GM21381 (cell line): ENCODE data around the gene CTXN1.
"Not testable (repeated sequence)": the region's sequence is repeated elsewhere in the genome, so short reads cannot be mapped to it uniquely, and the experiment has no call there.

Source experiments
- ATAC-seq: cut with Tn5 transposase; IDR thresholded peaks from one replicate; pipeline ENCODE4 v1.9.1; 2021; ENCODE audit warnings: mild to moderate bottlenecking, moderate library complexity; ENCODE audit not compliant: unreplicated experiment

The CTXN1 gene

DNA sequence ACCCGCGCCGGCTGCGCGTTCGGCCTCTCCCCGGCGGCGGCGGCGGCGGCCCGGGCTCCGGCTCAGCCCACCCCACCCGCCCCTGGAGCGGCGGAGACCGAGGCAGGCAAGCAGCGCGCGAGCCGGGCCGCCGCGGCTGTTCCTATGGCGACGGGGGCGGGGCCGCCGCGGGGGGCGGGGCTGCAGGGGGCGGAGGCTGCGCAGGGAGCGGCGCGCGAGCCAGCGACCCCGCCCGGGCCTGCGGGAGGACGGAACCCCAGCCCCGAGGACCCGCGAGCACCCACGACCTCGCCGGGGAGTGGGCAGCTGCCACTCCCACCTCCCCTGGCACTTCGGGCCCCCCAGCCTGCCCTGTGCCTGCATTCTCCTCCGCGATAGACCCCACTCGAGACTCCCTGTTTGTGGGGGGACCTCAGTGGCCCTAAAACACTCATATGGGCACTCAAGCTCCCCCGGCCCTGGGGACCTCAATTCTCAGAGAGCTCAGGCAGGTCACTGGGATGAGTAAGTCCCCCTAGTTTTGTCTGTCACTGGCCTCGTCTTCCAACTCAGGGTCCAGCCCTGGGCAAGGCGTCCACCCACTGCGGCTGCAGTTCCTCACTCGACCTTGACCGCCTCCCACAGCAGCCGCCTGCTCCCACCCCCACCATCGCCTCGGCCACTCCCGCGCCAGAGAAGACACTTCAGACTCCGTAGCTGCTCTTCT is at the start of gene CTXN1:
Gene CTXN1 (minus strand): TSS at position 115 of the 706 bp plus-strand sequence. CDS start 597 bp downstream, outside the sequence.
- no peak for ATAC-seq

DNA sequence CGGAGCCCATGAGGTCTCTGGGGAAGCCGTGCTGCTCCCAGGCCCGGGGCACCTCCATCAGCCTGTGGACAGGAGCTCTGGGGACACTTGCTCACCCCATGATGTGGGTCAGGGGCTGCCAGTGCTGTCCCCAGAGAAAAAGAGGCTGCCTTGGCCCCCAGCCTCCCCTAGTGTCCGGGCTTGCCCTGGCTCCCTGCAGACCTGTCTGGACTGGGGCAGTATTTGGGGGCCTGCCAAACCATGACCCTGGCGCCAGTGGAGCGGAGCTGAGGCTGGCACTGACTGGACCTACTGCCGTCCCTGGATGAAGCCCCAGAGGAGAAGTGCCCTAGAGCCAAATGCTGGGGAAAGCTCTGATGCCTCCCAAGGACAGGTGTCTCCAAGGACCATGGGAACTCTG is 49.1 kb upstream of the CTXN1 start:
- no peak for ATAC-seq

DNA sequence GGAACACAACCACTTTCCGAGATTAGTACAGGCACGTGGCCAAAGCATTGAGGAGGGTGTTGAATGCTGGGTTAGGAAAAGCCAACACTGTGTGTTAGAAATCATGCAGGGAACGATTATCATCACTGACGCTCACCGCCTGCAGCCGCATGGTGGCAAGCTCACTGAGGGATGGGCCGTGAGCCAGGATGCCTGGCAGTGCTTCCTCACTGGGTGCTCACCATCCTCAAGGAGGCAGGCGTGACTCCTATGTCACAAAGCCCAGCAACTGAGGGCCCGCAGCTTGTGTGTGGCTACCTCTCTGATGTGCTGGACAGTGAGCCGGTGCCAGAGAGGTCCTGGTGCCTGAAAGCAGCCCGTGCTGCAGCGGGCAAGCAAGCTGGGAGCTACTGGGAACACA is 47.9 kb upstream of the CTXN1 start:
- no peak for ATAC-seq

DNA sequence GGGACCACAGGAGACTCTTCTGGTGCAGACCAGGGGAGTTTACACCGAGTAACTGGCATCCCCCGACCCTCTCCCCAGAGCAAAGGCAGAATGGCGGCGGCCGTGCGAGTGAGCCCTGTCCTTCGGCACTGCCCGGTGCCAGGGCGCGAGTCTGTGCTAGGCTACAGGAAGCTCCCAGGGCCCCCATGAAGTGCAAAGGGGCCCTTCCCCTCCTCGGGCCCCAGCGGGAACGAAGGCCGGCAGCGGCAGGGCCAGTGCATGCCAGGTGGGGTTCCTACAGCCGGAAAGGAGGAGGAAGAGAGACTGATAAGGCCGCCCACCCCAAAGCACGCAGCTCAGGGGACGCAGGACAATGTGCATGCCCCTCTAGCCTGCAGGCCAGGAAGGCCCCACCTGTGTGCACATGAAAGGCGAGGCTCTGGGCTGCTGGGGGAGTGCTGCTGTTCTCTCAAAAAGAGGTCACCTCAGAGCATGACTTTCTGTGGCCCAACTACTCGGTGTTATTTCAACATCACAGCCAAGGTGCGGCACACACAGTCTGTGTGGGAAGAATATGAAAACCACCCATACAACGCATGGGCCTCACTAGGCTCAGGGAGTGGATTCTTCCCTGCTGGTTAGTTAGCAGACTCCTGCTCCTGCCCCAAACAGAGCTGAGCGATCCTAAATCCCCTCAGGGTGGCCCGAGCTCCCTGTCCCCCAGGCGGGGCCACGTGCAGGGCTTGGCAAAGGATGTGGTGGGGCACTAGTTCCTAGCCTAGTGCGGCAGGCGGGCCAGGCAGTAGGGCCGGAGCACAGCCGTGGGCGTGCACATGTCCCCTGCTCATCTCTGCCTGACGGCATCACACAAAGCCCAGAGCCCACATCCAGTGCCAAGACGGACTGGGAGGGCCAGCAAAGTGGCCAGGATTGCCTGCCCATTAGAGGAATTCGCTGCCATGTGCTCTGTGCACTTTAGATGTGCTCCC is 45.9 kb upstream of the CTXN1 start:
- ATAC-seq, result no peak

DNA sequence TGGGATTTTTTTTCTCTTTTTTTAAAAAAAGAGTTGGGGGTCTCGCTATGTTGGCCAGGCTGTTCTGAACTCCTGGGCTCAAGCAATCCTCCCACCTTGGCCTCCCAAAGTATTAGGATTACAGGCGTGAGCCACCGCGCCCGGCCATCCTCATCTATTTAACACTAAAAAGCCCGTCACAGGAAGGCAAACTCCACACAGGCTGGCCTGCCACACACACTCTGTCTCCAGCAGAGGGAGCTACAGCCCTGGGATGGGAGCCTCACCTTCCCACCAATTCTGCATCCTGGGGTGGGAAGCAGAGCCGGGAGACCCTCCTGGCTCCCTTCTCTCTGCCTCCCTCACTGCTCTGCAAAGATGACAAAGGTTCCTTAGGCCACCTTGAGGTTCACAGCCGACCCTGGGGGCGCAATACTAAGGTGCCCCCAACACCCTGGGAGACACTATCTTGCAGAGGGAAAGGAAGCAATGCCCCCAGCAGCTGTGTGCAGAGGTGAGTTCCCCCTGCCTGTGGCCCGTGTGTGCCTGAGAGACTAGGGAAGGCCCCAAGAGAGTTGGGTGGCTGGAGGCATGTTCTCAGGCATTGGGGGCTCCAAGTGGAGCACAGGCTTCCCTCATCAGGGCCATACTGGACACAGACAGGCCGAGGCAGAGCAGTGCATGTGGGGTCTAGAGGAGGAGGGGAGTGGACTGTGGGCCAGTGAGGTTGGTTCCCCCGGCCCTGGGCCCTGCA is 44.9 kb upstream of the CTXN1 start:
- ATAC-seq, result no peak

DNA sequence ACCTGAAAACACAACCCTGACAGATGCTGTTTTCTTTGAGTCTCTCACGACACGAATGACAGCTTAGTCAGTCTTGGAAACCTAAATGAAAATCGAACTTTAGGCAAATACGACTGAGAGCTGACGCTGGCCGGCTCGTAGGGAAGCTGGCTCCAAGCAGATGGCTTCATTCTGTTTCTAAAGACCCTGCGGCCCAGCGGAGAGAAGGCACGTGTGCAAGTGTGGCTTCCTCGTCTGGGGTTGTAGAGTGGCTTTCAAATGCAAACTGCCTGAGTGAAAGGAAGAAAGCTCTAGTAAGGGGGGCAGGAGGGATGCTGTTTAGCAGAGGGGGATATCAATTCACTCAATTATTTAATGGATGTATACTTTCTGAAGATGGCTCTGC is 43.6 kb upstream of the CTXN1 start:
- ATAC-seq, result no peak

DNA sequence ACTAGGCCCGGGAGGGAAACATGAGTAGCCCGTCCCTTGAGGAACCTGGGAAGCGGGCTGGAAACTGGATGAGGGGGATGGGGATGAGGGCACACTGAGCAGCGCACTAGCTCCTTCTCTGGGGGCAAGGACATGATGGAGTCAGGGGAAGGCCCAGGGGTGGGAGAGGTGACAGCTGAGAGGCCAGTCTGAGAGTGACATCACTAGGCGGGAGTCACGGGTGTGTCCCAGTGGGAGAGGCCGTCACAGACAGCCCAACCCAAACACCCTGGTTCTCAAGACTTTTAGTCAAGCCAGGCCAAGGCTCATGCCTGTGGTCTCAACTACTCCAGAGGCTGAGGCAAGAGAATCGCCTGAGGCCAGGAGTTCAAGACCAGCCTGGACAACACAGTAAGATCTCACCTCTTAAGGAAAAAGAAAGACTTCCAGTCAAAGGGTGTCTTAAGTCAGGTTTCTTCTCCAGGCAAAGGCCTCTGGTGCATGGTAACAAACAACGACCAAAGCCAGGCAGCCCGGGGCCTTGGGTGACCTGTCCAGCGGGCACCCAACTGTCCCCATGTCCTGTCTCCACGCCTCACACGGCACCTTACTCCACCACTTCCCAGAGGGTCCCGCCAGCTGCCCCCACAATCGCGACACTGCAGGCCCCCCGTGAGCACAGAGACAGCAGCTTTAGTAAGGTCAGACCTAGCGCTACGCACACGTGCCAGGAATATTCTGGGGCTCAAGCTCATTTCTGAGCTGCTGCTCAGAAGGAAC is 43.0 kb upstream of the CTXN1 start:
- no peak for ATAC-seq

DNA sequence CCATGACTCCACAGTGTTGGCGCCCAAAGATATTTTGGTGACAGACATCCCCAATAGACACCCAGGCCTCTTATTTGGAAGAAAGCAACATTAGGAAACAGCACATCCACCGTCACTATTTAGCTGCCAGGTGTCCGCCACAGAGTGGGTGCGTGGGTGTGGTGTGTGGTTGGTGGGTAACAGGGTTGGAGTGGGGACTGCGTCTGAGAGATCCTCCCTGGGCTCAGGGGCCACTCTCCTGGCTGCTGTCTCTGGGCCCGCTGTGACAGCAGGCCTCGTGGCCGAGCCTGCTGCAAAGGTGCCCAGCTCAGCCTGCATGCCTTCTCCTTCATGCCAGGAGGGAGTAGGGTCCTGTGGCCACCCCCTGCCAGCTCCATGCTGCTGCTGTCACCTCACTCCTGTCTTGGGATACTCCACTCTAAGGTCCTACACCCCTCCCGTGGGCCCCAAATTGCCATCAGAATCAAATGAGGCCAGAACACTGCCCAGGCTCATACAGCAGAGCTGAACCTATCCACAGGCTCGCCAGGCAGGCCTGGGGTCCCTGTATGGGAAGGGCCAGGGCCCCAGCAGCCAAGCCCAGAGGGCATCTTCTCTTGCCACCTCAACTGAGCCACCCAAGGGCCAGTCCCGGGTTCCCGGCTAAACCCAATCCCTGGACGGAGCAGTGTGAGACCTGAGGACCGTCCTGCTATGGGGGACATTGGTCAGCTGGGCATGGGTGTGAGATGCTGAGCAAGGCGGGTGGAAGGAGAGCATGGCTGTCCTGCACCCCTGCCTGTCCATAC is 42.3 kb upstream of the CTXN1 start:
- no peak for ATAC-seq

DNA sequence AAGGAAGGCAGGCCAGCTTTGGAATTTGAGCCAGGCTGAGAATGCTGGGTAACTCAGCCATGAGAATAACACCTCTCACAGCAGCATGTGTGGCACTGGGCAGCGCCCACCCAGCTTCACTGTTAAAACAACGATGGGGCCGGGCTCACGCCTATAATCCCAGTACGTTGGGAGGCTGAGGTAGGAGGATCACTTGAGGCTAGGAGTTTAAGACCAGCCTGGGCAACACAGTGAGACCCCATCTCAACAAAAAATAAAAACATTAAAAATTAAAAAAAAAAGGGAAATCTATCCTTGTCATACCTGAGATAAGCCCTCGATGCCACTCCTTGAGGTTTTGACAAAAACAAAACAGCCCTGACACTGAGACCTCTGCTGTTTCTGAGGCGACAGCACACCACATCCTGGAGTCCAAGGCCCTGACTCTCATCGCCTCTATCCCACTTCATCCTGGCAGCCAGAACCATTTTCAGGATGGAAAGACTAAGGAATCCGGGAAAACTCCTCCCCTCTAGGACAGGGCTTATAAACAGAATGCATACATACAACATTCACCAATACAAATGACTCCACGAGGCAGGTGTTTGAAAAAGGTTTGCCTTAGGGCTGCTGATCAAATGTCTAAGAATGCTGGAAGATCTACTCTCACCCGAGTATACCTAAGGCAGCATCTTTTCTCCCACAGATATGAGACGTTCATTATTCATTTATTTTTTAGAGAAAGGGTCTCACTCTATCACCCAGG is 40.2 kb upstream of the CTXN1 start:
- ATAC-seq, result no peak

DNA sequence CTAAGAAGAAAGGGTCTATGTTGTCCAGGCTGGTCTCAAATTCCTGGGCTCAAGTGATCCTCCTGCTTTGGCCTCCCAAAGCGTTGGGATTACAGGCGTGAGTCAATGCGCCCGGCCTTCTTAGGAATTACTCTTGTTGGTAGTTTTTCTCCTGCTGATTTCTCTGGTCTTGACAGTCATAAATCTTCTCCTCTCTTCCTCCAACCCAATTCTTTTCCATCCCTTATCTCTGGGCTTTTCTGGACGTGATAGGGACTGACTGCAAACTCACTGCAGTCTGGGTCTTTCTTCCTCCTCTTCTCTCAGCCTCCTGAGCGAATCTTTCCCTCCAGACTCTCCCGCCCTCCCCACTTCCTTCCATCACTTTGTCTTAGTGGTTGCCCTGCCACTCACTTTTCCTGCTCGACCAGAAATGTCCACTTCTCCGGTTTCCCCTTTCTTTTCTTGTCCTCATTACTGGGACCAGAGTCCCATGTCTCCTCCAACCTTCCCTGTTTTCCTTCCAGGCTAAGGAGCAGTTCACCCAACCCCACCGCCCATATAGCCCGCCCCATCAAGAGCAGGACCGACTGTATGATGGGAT is 39.4 kb upstream of the CTXN1 start:
- ATAC-seq, result no peak

DNA sequence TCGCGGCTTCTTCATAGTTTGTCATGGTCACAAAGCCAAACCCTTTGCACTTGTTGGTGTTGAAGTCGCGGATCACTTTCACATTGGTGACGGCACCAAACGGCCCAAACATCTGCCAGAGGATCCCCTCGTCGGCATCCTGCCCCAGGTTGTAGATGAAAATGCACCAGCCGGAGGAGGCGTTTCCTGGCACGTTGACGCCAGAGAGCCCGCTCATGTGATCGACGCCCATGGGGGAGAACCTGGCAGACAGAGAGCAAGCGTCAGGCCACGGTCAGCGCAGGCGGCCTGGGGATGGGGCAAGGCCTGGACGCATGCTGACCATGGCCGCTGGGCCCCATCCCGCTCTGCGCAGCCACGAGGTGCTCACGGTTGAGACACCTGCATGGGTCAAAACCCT is 37.6 kb upstream of the CTXN1 start:
- ATAC-seq, result no peak

DNA sequence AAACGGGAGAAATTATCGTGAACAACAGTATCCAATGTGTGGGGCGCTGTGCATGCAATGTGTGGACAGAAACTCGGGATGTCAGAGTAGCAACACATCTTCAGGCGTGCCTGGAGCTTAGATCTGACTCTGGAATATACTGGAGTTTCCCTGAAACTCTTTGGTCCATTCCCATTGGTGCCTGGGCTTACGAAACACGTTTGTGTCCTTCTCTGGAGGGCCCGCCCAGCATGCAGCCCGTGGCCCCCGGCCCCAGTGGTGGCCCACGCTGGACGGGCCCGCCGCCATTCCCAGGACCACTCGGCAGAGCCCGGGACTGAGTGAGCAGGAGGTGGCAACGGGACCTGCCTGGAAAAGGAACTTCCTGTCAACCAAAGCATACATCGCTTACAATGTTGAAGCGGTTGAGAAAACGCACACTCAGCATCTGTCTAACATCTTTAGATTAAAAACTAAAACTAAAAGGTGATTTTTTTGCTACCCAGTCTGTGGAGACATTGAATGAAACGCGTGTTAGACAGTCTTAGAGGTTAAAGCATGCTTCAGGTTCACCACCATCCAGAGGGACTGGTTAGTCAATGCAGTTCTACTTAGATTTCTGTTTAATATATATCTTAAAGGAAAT is 36.8 kb upstream of the CTXN1 start:
- no peak for ATAC-seq

DNA sequence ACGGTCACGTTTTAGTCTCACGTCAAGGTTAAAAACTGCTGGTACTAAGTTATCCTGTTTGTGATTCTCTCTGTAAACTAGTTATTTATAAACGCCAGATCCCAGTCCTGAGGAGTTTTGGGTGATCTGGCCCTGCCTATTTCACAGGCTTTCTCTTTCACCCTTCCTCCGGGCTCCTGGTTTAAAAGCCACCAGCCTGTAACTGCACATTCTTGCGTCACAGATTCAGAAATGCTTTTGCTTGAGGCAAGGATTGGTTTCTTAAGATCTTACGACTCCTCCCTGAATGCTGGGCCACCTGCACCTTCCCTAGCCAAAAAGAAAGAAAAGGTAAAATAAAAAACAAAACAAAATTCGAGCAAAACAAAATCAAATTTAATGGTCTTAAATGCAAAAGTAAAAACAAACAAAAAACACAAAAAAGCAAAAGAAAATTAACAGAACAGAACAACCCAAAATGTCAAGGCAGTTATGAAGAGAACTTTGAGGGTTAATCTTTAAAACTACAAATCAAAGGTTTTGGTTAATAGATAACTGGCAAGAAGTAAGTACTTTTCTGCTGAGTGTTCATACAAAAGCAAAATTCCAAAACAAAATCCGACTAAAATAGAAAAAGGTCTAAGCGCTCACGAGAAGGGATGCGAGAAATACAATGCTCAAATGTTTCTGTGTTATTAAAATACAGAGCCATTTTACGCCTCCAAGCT is 36.1 kb upstream of the CTXN1 start:
- ATAC-seq, result no peak

DNA sequence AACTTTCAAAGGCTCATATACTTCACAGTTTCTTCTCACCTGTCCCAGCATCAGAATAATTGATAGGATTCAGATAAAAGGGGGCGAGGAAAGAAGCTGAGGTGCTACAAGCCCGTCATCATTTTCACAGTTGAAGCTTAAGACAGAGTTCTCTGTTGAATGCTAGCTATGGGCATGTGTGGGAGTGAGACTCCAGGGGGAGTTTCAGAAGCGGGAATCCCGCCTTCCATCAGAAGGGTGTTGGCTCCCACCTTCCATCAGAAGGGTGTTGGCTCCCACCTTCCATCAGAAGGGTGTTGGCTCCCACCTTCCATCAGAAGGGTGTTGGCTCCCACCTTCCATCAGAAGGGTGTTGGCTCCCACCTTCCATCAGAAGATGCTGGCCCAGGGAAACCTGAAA is 35.1 kb upstream of the CTXN1 start:
- ATAC-seq, result not testable (repeated sequence)

DNA sequence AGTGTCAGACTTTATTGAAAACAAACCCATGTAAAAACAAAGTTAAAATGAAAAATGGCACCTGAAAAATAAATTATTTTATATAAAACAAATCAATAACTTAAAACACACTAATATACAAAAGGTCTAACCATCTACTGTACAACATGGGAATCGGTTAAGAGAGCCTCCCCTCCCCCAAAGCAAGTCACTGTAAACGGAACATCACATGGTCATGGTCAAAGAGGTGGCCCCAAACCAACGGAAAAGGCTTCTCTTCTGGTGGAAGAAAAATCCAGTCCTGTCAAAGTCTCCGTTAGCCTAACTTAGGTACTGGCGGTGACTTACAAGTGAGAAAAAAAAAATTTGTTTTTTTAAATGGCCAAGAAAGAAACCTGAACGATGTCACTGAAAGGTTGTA is 33.3 kb upstream of the CTXN1 start:
- ATAC-seq, result no peak

DNA sequence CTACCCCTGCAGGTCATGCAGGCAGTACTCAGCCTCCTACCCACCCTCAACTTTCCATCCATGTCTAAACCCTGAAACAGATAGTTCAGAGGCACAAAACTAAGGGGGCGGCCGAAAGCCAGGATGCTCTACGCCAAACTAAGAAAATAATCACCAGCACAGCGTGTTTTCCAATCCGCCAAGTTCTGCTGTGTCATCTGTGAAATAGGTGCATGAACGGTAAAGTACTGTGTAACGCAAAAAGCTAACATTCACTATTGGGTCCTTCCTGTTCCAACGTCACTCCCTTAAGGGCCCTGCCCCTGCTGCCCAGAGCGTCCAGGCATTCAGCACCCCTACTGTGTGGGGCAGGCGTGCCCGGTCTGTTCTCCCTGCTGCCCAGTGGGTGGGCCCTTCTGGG is 29.8 kb upstream of the CTXN1 start:
- no peak for ATAC-seq

DNA sequence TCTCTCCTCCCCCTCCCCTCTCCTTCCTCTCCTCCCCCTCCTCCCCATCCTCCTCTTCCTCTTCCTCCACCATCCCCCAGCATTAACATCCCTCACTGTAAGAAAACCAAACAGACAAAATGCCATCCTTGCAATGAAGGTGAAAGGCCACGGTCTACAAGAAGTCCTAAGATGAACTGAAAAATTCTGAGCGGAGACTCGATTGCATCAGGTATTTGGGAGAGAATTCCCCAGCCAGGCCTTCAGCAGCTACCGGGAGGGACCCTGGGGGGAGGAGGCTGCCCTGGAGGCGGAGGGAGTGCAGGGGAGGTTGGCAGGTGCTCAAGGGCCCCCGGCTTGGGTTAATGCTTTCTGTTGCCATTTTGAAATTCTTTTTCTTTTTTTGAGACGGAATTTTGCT is 27.6 kb upstream of the CTXN1 start:
- ATAC-seq, result no peak

DNA sequence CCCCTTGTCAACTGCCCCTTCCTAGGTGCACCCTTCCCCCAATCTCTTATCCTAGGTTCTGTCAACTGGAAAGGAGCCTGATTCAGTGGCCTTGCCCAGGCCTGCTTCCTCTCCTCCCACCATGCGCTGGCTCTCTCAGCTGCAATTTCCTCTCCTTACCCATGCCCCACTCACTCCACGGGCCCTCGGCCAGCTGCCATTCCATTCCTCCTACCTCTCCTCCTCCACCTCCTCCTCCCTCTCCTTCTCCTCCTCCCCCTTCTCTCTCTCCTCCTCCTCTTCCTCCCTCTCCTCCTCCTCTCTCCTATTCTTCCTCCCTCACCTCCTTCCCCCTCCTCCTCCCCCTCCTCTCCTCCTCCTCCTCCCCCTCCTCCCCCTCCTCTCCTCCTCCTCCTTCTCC is 27.1 kb upstream of the CTXN1 start:
- no peak for ATAC-seq
